Suppressor macrophage treated with lipopolysaccharide for 1 hour (primary cell): ENCODE measurements around the gene RGS16.

ENCODE experiments used
- DNase-seq, 3 donors: peaks; one replicate each; pipeline ENCODE4 v3.0.0-alpha.2; 2020 to 2022

RGS16 gene

DNA sequence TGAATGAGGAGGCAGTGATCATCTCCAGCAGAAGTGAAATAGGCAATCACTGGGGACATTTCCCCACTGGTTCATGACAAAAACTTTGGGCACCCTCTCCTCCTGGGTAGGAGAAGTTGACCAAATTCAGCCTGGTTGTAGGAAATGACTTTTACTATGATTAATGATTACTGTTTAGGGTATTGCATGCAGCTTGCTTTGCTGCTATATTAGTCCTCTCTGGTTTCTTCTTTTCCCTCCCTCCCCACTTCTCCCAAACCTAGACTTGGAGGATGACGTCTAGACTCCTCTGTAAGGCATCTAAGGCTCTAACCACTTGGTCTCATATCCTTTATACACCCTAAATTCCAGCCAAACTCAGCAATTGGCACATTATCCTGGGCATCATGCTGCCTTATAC is 3.4 kb upstream of the RGS16 start:
- DNase-seq, result peak in 2 of 3 donors; percentile 48 to 72

DNA sequence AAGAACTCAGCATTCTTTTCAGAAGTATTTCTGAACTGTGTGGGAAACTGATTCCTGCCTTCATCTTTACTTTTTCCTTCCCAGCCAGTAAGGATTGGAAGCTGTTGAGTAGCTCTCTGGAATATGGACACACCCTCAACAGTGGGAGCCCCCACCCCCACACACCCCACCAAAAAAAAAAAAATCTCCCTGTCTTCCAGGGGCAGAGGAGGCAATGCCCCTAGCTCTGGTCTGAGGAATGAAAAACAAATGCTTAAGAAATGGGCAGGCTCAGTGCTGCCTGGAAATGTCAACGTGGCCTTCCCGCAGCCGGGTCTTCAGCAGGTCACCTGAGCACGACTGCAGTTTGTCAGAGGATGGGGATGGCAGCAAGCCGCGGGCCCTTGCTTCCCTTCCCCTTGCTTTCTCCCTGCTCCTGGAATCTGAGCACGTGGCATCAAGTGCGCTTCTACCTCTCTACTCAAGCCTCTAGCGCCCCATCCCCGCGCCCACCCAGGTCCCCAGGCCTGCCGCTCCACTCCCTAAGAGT is 479 bp downstream of the RGS16 start:
- no peak for DNase-seq

- DNase-seq, result no peak
Measured at GRCh38 chr1:182602935-182603645, 1.1 kb downstream of the RGS16 start.

- no peak for DNase-seq
Measured at GRCh38 chr1:182601913-182602312, 2.3 kb downstream of the RGS16 start.

- peak; percentile 84 to 94 (median 85) for DNase-seq
Measured at GRCh38 chr1:182601416-182601786, 2.8 kb downstream of the RGS16 start.

DNA sequence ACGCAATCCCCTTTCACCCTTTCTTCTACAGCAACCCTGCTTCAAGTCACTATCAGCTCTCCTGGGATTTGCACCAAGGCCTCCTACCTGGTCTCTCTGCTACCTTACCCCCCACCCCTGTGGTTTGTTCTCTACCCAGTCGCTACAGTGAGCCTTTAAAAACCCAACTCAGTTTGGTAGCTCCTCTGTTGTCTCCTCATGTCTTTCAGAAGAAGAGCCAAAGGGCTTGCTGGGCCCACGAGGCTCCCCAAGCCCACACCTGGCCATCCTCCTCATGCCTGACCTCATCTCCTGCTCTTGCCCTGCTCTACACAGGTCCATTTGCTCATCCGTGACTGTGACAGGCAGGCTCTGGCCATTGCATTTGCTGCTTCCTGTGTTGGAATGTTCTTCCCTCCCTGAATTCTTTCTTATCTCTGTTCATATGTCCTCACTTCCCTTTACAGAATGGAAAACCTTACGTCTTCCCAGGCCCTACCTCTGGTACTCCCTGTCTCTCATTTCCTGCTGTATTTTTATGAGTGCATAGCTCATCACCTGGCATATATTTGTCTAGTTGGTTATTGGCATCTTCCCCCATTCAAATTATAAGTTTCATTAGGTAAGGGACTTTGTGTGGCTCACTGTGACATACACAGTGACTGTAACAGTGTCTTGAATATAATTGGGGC is 3.3 kb downstream of the RGS16 start:
- DNase-seq, result no peak

DNA sequence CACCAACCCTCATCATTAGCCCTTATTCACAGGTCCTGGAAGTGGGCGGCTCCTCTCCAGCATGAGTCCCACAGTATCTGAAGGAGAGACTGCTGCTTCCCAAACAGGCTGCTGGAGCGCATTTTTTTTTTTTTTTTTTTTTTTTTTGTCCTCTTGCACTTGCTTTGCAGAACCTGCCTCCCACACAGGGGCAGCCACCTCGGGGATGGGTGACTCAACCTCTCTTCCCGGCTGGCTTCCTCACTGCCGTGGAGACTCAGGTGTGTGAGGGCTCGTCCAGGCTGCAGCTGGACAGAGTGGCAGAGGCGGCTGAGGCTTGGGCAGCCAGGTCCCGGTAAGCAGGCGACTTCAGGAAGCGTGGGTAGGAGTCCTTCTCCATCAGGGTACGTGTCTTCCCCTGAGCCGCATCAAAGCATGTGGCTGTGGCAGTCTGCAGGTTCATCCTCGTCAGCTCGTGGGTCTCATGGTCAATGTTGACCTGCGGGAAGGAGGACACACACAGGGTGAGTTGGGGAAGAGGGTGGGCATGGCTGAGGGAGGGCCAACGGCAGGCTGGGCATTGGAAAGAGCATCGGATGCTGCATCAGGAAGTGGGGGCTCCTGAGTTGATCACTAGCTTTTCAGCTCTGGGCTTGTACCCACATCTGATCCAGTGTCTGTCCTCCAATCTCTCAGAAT is 4.0 kb downstream of the RGS16 start:
- no peak for DNase-seq

GRCh38 chr1:182599339-182599738 is 4.8 kb downstream of the RGS16 start:
- no peak for DNase-seq

DNA sequence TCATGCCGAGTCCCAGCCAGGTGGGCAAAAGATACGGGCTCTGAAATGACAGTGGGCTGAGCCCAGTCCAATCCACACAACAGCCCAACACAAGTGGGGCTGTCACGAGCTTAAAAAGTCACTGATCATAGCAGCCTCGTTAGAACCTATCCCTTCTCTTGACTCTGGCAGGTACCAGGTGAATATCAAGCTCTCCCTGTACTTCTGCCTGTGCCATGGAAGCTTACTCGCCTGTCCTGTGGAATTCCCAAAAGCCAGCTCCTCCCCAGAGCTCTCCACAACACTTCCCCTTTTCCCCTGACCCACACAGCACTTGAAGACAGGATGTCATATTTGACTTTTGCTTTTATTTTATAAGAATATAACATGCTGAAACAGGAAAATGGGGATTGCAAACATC is 5.9 kb downstream of the RGS16 start:
- peak; percentile 69 to 82 (median 75) for DNase-seq

DNA sequence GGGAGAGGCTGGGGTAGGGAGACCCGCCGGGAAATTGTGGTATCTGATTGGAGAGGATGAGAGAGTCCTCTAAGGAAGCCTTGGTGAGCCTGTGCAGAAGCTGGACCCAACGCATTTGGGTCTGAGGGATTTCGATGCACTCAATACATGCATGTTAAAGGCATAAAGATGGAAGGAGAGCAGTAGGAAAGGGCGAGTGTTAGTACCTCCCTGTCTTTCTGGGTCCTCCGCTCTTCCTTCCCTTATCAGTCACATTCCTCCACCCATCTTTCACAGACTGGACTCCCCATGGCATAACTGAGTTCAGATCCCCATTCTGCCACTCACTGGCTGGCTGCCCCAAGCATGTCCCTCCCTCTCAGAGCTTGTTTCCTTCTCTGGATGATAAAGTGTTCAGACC is 7.3 kb downstream of the RGS16 start:
- no peak for DNase-seq

GRCh38 chr1:182595641-182596240 is 8.4 kb downstream of the RGS16 start:
- DNase-seq, result peak; percentile 75 to 78 (median 77)

DNA sequence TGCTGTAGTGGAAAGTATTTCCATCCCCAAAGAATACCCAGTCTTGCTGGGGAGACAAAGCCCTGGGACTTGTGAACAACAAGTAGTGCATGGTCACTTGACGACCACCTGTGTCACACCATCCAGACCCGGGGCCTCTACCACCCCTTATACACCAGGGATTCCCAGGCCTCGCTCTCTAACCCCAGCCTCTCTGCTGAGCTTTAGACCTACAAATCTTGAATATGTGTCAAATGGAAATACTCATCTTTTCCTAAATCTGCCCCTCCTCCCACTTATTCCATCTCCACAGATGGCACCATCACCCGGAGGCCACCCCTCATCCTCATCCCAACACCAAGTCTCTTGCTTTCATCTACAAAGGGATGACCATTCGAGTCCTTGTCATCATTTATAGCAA is 14.3 kb downstream of the RGS16 start:
- DNase-seq, result no peak

GRCh38 chr1:182589520-182589919 is 14.7 kb downstream of the RGS16 start:
- DNase-seq, result no peak

- DNase-seq, result peak; percentile 79 to 89 (median 82)
Measured at GRCh38 chr1:182588500-182589396, 15.4 kb downstream of the RGS16 start, which contains the start of gene RNASEL. Gene RNASEL (minus strand): TSS chr1:182589256. CDS start chr1:182586806, 2,450 bp downstream.

- no peak for DNase-seq
Measured at GRCh38 chr1:182587666-182588499, 16.3 kb downstream of the RGS16 start.

DNA sequence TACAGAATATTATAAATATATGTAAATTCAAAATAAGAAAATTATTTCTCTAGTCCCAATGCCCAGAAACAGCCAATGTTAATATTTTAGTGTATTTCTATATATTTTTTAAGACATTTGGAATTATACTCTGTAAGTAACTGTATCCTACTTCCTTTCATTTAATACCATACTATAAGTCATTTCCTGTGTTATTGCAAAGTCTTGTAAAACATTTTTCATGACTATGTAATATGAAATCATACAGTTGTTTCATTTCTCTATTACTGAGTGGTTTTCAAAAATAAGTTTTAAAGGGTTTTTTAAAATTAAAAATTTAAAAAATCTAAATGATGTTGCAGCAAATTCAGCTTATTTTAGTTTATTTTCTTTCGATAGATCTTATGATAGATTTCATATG is 17.1 kb downstream of the RGS16 start:
- peak in 2 of 3 donors; percentile 44 to 57 for DNase-seq

GRCh38 chr1:182586380-182586779 is 17.8 kb downstream of the RGS16 start:
- DNase-seq, result no peak

GRCh38 chr1:182584746-182585145 is 19.4 kb downstream of the RGS16 start:
- DNase-seq, result peak in 1 of 3 donors; percentile 1

DNA sequence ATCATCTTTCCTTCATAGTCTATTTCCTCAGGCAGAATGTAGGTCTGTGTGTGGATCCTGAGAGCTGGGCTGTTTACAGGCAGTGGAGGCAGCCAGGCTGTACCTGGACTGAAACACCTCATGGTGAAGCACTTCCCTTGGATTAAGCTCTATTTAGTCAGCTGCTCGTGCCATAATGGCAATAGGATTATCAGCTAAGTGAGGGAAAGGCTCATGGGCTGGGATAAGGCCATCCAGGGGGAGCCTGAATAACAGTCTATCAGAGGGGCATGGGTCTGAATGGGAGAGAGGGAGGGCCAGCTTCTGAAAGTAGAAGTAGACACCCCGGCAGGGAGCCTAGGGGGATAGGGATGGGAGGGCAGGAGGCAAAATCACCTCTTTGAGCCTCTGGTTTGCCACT is 23.5 kb downstream of the RGS16 start:
- no peak for DNase-seq

DNA sequence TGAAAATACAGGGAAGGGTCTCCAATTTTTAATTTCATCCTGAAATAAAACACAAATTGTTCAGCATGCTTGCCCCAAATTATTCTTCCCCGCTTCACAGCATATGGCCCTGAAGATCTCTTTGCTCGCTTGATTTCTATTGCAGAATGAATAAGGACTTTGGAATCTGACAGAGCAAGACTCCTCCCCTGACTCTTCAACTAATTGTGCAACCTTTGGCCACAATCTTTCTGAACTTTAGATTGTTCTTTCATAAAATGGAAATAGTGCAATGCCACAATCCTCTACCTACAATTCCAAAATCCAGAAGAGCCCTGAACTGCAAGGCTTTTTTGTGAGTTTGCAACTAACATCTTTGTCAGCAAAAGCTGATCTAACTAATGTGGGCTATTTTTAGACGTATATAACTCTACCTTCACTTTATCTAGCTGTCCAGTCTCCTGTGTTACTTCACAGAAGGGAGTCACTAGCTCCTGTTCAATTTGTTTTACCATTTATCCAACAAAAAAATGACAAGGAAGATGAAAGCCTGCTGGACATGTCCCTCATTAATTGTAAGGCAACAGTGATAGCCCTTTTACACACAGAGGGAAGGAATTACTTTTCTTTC is 28.5 kb downstream of the RGS16 start:
- DNase-seq, result no peak

DNA sequence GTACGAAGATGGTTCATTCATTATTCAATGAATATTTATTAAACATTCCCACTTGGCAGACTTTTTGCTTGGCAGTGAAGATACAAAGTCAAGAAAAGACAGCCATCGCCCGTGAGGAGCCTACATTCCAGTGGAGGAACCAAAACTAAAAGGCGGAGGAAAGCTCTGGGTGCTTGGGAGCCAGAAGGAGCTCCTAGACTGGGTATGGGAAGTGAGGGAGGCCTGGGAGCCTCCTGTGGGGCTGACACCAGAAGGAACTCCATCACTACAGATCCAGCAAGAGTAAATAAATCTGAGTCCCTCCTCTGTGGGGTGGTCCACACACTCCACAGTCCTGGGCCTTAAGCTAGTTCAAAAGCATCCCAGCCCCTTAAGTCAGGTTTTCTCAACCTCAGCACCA is 30.0 kb downstream of the RGS16 start:
- no peak for DNase-seq
